ENCODE data around the gene FAH. TPM values are rescaled to one million over a fixed set of nuclear protein-coding genes. Genes with fewer than 3 reads are reported as not detected.

The FAH gene
- polyA plus RNA-seq, 1 donor from 2014 or later = 3.1 TPM

- Histone ChIP-seq H3K4me2 (ENCODE audit: low read length) (no peak overlapping the region), H3K9ac (ENCODE audit: low read length) (no peak overlapping the region), H4K20me1 (ENCODE audit: insufficient read depth) (no peaks in the 10 kb centered on the region), H3F3A (ENCODE audit: insufficient read depth, low read length, poor library complexity, severe bottlenecking) (no peaks in the 10 kb centered on the region), H3K4me3 (ENCODE audit: low read length) (no peak overlapping the region), H3K9me2 (ENCODE audit: insufficient read depth, low read length) (no peaks in the 10 kb centered on the region), H3K79me2 (replicated peaks; ENCODE audit: insufficient read depth, low read length) (no peaks in the 10 kb centered on the region), H3K36me3 (ENCODE audit: insufficient read depth, low read length) (no peaks in the 10 kb centered on the region), H3K9me3 (ENCODE audit: low read length) (no peaks in the 10 kb centered on the region), H3K27ac (ENCODE audit: low read length) (no peak overlapping the region), H3K27me3 (ENCODE audit: insufficient read depth, low read depth, low read length) (no peaks in the 10 kb centered on the region), H2AFZ (ENCODE audit: low read depth, low read length) (no peak overlapping the region)
- TF ChIP-seq CTCF (IDR thresholded peaks at IDR 0.05; ENCODE audit: poor library complexity, severe bottlenecking) (peak; percentile 64), MXI1 (conservative IDR thresholded peaks at IDR 0.05; ENCODE audit: poor library complexity, severe bottlenecking) (no peak), RAD21 (conservative IDR thresholded peaks at IDR 0.05) (peak; percentile 67), SMC3 (conservative IDR thresholded peaks at IDR 0.05; ENCODE audit: poor library complexity) (peak; percentile 72)
Observed at GRCh38 chr15:80173022-80173759, 20.4 kb downstream of the FAH start.

GRCh38 chr15:80174017-80174746 lies 21.4 kb downstream of the FAH start:
- Histone ChIP-seq H3K9ac (ENCODE audit: low read length) (no peak overlapping the region), H3K9me3 (ENCODE audit: low read length) (no peaks in the 10 kb centered on the region), H3K27me3 (ENCODE audit: insufficient read depth, low read depth, low read length) (no peaks in the 10 kb centered on the region), H3K9me2 (ENCODE audit: insufficient read depth, low read length) (no peaks in the 10 kb centered on the region), H3K27ac (ENCODE audit: low read length) (no peak overlapping the region), H3K79me2 (replicated peaks; ENCODE audit: insufficient read depth, low read length) (no peaks in the 10 kb centered on the region), H3F3A (ENCODE audit: insufficient read depth, low read length, poor library complexity, severe bottlenecking) (no peaks in the 10 kb centered on the region), H3K4me3 (ENCODE audit: low read length) (no peak overlapping the region), H2AFZ (ENCODE audit: low read depth, low read length) (no peak overlapping the region), H3K36me3 (ENCODE audit: insufficient read depth, low read length) (no peaks in the 10 kb centered on the region), H3K4me2 (ENCODE audit: low read length) (no peak overlapping the region), H4K20me1 (ENCODE audit: insufficient read depth) (no peaks in the 10 kb centered on the region)
- TF ChIP-seq SMC3 (conservative IDR thresholded peaks at IDR 0.05; ENCODE audit: poor library complexity) (no peak), EZH2 (IDR thresholded peaks at IDR 0.05; ENCODE audit: borderline replicate concordance, insufficient read depth, low read length, poor library complexity, severe bottlenecking) (no peak), CTCF (IDR thresholded peaks at IDR 0.05; ENCODE audit: poor library complexity, severe bottlenecking) (no peak), RAD21 (conservative IDR thresholded peaks at IDR 0.05) (no peak), REST (IDR thresholded peaks at IDR 0.05; ENCODE audit: borderline replicate concordance) (no peak), TAF1 (IDR thresholded peaks at IDR 0.05; ENCODE audit: low read depth) (no peak), EP300 (conservative IDR thresholded peaks at IDR 0.05; ENCODE audit: poor library complexity, severe bottlenecking) (no peak), MXI1 (conservative IDR thresholded peaks at IDR 0.05; ENCODE audit: poor library complexity, severe bottlenecking) (no peak), POLR2AphosphoS5 (IDR thresholded peaks at IDR 0.05) (no peak)

Data from neural cell (in vitro differentiated cells).